ENCODE data around the gene MCF2L2. TPM values are rescaled to one million over a fixed set of nuclear protein-coding genes. Genes with fewer than 3 reads are reported as not detected.
A peak's percentile ranks its signal among the peaks of the same experiment; 100 is the strongest.

MCF2L2 gene
- total RNA-seq, 3 donors from 2014 or later = 0.84 to 2.7 (median 1.1) TPM

- no peaks in the 10 kb centered on the region for H3K4me1 ChIP-seq (ENCODE audit: low read depth)
- ATAC-seq = no peak
- H3K9me3 ChIP-seq = no peaks in the 10 kb centered on the region
- DNase-seq = no peak
- intact Hi-C loops (cut with DNase I, micrococcal nuclease) = no loop called here
- no peak overlapping the region for H3K4me3 ChIP-seq
- no peaks in the 10 kb centered on the region for H3K36me3 ChIP-seq (ENCODE audit: low read depth)
- TF ChIP-seq CTCF (IDR thresholded peaks at IDR 0.05) = no peak
These were observed 26.7 kb upstream of the MCF2L2 start for GRCh38 chr3:183455089-183455488.

- Histone ChIP-seq H3K9me3 (no peaks in the 10 kb centered on the region), H3K4me1 (ENCODE audit: low read depth) (no peaks in the 10 kb centered on the region), H3K4me3 (no peak overlapping the region), H3K36me3 (ENCODE audit: low read depth) (no peaks in the 10 kb centered on the region)
- TF ChIP-seq CTCF (IDR thresholded peaks at IDR 0.05) = no peak
- ATAC-seq (no peak), DNase-seq (no peak)
- intact Hi-C loops (cut with DNase I, micrococcal nuclease) = no loop called here
These were observed 25.6 kb upstream of the MCF2L2 start for GRCh38 chr3:183454064-183454463.

- TF ChIP-seq CTCF (IDR thresholded peaks at IDR 0.05) = no peak
- DNase-seq (no peak), ATAC-seq (no peak)
- no peaks in the 10 kb centered on the region for H3K36me3 ChIP-seq (ENCODE audit: low read depth)
- intact Hi-C loops (cut with DNase I, micrococcal nuclease) = no loop called here
- peaks cover 10% of the 10 kb centered on the region for H3K4me1 ChIP-seq (ENCODE audit: low read depth)
- no peak overlapping the region for H3K4me3 ChIP-seq
- H3K9me3 ChIP-seq = no peaks in the 10 kb centered on the region
These were observed 21.4 kb upstream of the MCF2L2 start for GRCh38 chr3:183449791-183450190.

GRCh38 chr3:183449391-183449790 lies 21.0 kb upstream of the MCF2L2 start:
- TF ChIP-seq CTCF (IDR thresholded peaks at IDR 0.05) = no peak
- H3K4me1 ChIP-seq (ENCODE audit: low read depth) = peaks cover 10% of the 10 kb centered on the region
- H3K36me3 ChIP-seq (ENCODE audit: low read depth) = no peaks in the 10 kb centered on the region
- DNase-seq (no peak), ATAC-seq (no peak)
- H3K9me3 ChIP-seq = no peaks in the 10 kb centered on the region
- no peak overlapping the region for H3K4me3 ChIP-seq
- intact Hi-C loops (cut with DNase I, micrococcal nuclease) = no loop called here

GRCh38 chr3:183448369-183449128 lies 20.1 kb upstream of the MCF2L2 start:
- DNase-seq (no peak), ATAC-seq (peak; percentile 19)
- Histone ChIP-seq H3K4me1 (ENCODE audit: low read depth) (peaks cover 10% of the 10 kb centered on the region), H3K9me3 (peaks cover 8% of the 10 kb centered on the region), H3K4me3 (no peak overlapping the region), H3K36me3 (ENCODE audit: low read depth) (no peaks in the 10 kb centered on the region)
- intact Hi-C loops (cut with DNase I, micrococcal nuclease) = no loop called here
- no peak for TF ChIP-seq CTCF (IDR thresholded peaks at IDR 0.05)
